Stomach smooth muscle (tissue), 2 donors: ENCODE data around the gene SHD.

ENCODE experiments used
- H3K27ac ChIP-seq: one replicate; pipeline ENCODE4 v1.7.0; 2013; ENCODE audit warnings: mild to moderate bottlenecking, low read length, inconsistent platforms
- H3K27me3 ChIP-seq, 2 donors: one replicate each; pipeline ENCODE4 v1.7.0; 2013; ENCODE audit warnings: low read length in 2 of 2; ENCODE audit not compliant: insufficient read depth in 2 of 2, control insufficient read depth in 1 of 2
- H3K36me3 ChIP-seq, 2 donors: one replicate each; pipeline ENCODE4 v1.7.0; 2013; ENCODE audit warnings: low read length in 2 of 2; ENCODE audit not compliant: control insufficient read depth in 2 of 2, insufficient read depth in 2 of 2
- H3K4me1 ChIP-seq: one replicate; pipeline ENCODE4 v1.7.0; 2013; ENCODE audit warnings: low read length; ENCODE audit not compliant: control insufficient read depth, insufficient read depth
- H3K4me3 ChIP-seq, 2 donors: one replicate each; pipeline ENCODE4 v1.7.0; 2013; ENCODE audit warnings: low read length in 2 of 2
- H3K9ac ChIP-seq, 2 donors: one replicate each; pipeline ENCODE4 v1.7.0; 2013; ENCODE audit warnings: low read length in 2 of 2, mild to moderate bottlenecking in 1 of 2
- H3K9me3 ChIP-seq, 2 donors: one replicate each; pipeline ENCODE4 v1.7.0; 2013; ENCODE audit warnings: low read length in 2 of 2; ENCODE audit not compliant: control insufficient read depth in 2 of 2
- donor health status: healthy.
- donor health status: Pancreatic carcinoma.

The SHD gene

DNA sequence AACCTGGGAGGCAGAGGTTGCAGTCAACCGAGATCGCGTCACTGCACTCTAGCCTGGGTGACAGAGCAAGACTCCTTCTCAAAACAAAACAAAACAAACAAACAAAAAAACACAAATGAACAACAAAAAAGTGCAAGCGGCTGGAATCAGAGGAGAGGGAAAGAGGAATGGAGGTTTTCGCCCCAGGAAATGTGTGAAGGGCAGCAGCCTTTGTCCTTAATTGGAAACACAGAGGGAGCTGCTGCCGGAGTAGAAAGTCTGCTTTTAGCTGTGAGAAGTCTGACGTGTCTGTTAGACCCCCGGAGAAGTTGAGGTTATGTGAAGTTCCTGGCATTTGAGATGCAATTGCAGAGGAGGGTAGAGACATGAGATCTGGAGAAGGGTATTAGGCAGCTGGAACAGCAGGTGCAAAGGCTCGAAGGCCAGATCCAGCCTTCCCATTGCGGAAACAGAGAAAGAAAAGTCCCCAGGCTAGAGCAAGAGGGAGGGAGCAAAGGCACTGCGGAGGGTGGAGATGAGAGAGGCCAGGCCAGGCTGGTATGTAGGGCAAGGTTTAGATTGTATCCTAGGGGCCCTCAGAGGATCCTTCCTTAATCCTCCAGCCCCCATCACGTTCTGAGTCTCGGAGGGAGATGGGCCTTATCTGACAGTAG lies 22.6 kb downstream of the SHD start:
- no peaks in the 10 kb centered on the region for H3K9me3 ChIP-seq
- H3K4me3 ChIP-seq, result no peak overlapping the region
- no peak overlapping the region for H3K27ac ChIP-seq
- H3K9ac ChIP-seq, result no peak overlapping the region
- no peaks in the 10 kb centered on the region for H3K4me1 ChIP-seq
- H3K27me3 ChIP-seq, result peaks cover 15% of the 10 kb centered on the region in 2 donors
- no peaks in the 10 kb centered on the region for H3K36me3 ChIP-seq

DNA sequence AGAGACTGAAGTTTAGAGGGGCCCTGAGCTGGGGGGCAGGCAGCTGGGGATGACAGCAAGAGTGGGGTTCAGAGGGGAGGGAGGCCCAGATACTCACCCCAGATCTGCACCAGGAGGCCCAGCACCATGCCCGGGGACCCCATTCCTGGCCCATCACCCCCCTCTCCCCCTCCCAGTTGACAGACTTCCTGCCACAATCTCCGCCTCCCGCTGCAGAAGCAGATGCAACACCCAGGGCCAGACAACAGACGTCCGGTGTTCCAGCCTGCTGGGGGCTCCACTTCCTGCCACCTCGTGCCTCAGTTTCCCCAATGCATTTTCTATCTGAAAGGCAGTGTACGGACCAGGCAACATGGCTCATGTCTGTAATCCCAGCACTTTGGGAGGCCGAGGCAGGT lies 23.2 kb downstream of the SHD start, which contains the start of gene TMIGD2:
TSS of gene TMIGD2 (minus strand) at position 147 of the 398 bp plus-strand sequence. CDS start at position 143, 4 bp downstream.
- Histone ChIP-seq H3K9me3 (no peaks in the 10 kb centered on the region), H3K27ac (no peak within 1 kb of the TSS), H3K9ac (no peak within 1 kb of the TSS), H3K4me1 (no peaks in the 10 kb centered on the region), H3K4me3 (no peak within 1 kb of the TSS), H3K27me3 (peaks cover 14 to 15% of the 10 kb centered on the region in 2 donors), H3K36me3 (no peaks in the 10 kb centered on the region)

DNA sequence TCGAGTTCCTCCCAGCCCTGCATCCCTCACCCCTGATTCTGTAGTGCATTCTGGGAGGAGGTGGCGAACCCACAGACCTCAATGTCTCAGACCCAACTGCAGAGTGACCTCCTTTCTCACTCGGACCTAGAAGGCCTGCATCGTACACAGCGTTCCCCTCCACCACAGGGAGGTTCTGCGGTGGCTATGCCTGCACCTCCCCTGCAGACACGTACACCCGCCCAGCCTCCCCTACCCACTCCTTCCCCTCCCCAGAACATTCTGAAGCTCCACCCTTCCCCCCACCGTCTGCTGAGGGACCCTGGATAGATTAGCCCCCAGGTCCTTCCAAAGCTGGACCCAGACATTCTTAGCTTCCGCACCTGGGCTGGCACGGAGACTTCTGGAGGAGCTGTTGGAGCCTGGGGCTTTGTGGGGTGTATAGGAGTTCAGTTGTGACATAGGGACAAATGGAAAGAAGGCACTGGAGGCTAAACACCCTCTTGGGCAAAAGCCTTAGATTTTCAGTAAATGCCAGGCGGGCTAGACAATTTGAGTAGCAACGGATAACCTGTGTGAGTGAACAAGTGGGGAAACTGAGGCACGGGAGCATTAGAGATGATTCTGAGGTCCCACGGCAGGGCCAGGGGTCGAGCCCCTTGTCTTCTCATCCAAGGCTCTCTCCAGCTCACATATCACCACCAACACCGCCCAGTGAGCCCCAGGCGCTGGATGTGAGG lies 24.9 kb downstream of the SHD start:
- Histone ChIP-seq H3K4me3 (no peak overlapping the region), H3K9ac (no peak overlapping the region), H3K4me1 (no peaks in the 10 kb centered on the region), H3K27ac (no peak overlapping the region), H3K36me3 (no peaks in the 10 kb centered on the region), H3K9me3 (no peaks in the 10 kb centered on the region), H3K27me3 (peaks cover 14 to 15% of the 10 kb centered on the region in 2 donors)

DNA sequence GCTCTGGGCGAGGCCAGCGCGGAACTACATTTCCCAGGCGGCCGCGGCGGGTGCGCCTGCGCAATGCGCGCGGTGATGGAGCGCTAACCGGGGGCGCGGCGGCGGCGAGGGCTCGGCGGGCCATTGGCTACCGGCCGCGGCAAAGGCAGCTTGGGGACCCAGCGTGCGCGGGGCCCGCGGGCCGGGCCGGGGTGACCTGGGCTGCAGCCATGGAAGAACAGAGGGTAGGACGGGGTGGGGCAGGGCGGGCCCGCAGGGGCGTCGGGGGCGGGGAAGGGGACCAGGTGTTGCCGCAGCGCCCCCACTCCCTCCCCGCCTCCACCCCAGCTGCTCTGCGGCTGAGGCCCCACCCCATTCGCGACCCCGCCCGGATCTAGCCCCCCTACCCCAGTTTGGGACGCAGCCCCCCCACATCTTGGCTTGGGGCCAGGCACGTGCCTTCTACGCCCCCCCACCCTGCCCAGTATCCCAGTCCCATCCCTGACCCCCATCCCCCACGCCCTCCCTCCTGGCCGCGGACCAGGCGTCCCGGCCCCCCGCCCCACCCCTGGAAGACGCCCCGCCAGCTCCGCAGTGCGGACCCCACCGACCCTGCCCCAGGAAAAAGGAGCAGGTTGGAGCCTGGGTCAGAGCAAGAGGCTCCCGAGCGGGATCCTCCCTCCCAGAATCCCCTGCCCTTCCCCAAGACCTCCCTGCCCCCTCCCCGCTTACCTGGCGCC lies 25.6 kb downstream of the SHD start, which contains the start of gene FSD1:
TSS of gene FSD1 (plus strand) at position 61 of the 719 bp plus-strand sequence. CDS start at position 210, 149 bp downstream.
- H3K4me1 ChIP-seq, result no peaks in the 10 kb centered on the region
- H3K27me3 ChIP-seq, result peaks cover 14 to 15% of the 10 kb centered on the region in 2 donors
- H3K9ac ChIP-seq, result no peak within 1 kb of the TSS
- H3K9me3 ChIP-seq, result no peaks in the 10 kb centered on the region
- H3K4me3 ChIP-seq, result no peak within 1 kb of the TSS
- no peaks in the 10 kb centered on the region for H3K36me3 ChIP-seq
- no peak within 1 kb of the TSS for H3K27ac ChIP-seq

DNA sequence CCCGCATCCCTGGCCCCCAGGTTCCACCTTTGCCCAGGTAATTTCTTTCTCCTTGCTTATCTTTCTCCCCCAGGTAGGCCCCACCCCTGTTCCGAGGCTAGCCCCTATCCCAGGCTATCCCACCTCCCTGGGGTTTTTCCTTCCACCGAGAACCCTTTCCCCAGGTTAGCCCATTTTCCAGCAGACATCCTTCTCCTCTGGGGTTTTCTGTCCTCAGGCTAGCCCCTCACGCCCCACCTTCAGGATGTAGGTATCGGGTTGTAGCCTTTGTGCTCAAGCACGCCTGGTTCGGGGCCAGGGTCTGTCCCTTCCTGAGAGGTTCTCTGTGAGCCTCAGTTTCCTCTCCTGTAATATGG lies 26.2 kb downstream of the SHD start:
- no peaks in the 10 kb centered on the region for H3K4me1 ChIP-seq
- H3K4me3 ChIP-seq, result no peak overlapping the region
- no peaks in the 10 kb centered on the region for H3K36me3 ChIP-seq
- H3K27ac ChIP-seq, result no peak overlapping the region
- no peak overlapping the region for H3K9ac ChIP-seq
- peaks cover 14 to 15% of the 10 kb centered on the region in 2 donors for H3K27me3 ChIP-seq
- H3K9me3 ChIP-seq, result no peaks in the 10 kb centered on the region

DNA sequence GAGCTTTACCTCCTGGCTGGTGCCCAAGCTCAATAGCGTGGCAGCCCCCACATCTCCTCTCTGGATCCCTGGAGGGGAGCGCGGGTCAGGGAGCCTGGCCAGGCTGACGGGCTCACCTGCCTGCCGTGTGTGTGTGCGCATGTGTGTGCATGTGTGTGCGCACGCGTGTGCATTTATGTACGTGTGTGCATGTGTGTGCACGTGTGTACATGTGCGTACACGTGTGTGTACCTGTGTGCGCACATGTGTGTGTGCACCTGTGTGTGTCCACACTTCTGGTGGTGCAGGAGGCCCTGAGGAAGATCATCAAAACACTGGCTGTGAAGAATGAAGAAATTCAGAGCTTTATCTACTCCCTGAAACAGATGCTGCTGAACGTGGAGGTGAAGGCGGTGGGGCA lies 26.6 kb downstream of the SHD start:
- Histone ChIP-seq H3K4me1 (no peaks in the 10 kb centered on the region), H3K9me3 (no peaks in the 10 kb centered on the region), H3K9ac (no peak overlapping the region), H3K36me3 (no peaks in the 10 kb centered on the region), H3K27me3 (peaks cover 13 to 15% of the 10 kb centered on the region in 2 donors), H3K27ac (no peak overlapping the region), H3K4me3 (no peak overlapping the region)

DNA sequence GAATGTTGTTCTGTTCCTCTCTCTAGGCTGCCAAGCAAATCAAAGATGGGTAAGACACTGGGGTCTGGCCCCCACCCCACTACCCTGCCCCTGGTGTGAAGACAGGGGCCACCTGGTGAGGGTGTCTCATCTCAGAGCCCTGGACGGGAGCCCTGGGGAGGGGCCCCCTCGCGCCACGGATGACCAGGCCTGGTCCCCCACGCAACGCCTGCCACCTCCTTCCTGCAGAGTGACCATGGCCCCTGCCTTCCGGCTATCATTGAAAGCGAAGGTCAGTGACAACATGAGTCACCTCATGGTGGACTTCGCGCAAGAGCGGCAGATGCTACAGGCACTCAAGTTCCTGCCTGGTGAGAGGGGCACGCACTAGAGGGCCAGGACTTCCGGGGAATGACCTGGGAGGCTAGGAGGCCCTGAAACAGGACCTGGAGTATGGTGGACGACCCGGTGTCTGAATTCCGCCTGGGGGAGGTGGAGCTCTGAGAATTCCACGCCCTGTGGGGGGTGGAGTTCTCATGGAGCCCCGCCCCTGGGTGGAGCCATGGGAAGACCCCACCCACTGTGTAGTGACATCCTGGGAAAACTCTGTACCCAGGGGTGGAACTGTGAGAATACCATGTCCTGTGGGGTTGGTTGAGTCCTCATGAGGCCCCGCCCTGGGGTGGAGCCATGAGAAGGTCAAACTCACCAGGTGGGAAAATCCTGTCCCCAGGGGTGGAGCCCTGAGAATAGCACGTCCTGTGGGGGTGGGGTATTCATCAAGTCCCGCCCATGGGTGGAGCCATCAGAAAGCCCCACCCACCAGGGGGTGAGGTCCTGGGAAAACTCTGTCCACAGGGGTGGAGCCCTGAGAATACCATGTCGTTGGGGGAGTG lies 31.4 kb downstream of the SHD start:
- H3K9ac ChIP-seq, result no peak overlapping the region
- peaks cover under 1 to 2% of the 10 kb centered on the region in 2 donors for H3K27me3 ChIP-seq
- H3K27ac ChIP-seq, result no peak overlapping the region
- no peaks in the 10 kb centered on the region for H3K36me3 ChIP-seq
- no peaks in the 10 kb centered on the region for H3K4me1 ChIP-seq
- no peak overlapping the region for H3K4me3 ChIP-seq
- no peaks in the 10 kb centered on the region for H3K9me3 ChIP-seq

DNA sequence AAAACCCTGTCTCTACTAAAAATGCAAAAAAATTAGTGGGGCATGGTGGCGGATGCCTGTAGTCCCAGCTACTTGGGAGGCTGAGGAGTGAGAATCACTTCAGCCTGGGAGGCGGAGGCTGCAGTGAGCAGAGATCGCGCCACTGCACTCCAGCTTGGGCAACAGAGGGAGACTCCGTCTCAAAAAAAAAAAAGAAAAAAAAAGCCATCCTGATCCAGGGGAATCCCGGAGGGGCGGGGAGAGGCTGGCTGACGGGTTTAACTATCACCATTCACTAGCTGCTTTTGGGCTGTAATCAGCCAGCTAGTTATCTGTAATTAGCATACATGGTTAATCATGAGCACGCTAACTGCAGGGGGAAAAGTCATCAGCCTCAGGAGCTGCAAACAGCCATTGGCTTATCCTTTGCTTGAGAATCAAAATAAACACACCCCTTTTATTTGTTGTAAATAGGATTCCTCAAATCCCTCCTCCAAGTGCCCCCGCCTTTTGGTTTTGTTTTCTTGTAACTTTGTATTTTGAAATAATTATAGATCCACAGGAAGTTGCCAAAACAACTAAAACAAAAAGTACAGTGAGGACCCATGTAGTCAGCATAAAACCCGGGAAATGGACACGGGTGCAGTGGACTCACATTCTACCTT lies 34.9 kb downstream of the SHD start:
- H3K4me3 ChIP-seq, result no peak overlapping the region
- no peak overlapping the region for H3K9ac ChIP-seq
- H3K9me3 ChIP-seq, result no peaks in the 10 kb centered on the region
- H3K4me1 ChIP-seq, result no peaks in the 10 kb centered on the region
- no peaks in the 10 kb centered on the region for H3K27me3 ChIP-seq
- no peak overlapping the region for H3K27ac ChIP-seq
- no peaks in the 10 kb centered on the region for H3K36me3 ChIP-seq

DNA sequence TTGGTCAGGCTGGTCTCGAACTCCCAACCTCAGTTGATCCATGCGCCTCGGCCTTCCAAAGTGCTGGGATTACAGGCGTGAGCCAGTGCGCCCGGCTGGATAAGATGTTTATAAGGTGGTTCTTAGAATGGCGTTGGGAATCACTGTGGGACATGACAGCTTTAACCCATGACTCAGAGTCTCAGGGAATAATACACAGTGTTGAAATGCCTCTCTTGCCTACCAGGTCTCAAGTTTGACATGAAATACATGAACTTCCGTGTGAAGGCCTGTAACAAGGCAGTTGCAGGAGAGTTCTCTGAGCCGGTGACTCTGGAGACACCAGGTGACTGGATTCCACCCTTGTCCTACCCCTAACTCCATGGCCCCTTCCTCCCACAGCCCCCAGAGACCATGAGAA lies 37.9 kb downstream of the SHD start:
- H3K4me1 ChIP-seq, result no peaks in the 10 kb centered on the region
- no peak overlapping the region for H3K4me3 ChIP-seq
- peaks cover 0 to 3% of the 10 kb centered on the region in 2 donors for H3K27me3 ChIP-seq
- no peaks in the 10 kb centered on the region for H3K9me3 ChIP-seq
- no peak overlapping the region for H3K9ac ChIP-seq
- H3K27ac ChIP-seq, result no peak overlapping the region
- no peaks in the 10 kb centered on the region for H3K36me3 ChIP-seq

DNA sequence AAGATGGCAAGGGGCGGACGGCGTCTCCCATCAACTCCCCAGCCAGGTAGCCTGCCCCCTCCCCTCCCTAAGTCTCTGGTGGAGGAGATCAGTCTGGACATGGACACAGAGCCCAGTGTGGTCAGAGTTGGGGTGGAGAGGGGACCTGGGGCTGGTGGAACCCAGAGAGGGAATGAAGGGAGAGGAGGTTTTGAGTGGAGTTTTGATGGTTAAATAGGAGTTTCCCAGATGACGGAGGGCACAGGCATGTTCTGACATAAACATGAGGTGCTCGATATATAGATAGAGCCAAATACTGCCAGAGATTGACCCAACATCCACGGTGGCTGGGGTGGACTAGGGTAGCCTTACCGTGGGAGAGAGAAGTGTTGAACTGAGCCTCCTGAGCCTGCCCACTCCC lies 39.4 kb downstream of the SHD start:
- peaks cover 0 to 3% of the 10 kb centered on the region in 2 donors for H3K27me3 ChIP-seq
- H3K36me3 ChIP-seq, result no peaks in the 10 kb centered on the region
- H3K9me3 ChIP-seq, result no peaks in the 10 kb centered on the region
- H3K9ac ChIP-seq, result no peak overlapping the region
- H3K4me1 ChIP-seq, result no peaks in the 10 kb centered on the region
- no peak overlapping the region for H3K27ac ChIP-seq
- no peak overlapping the region for H3K4me3 ChIP-seq
